Astrocyte (in vitro differentiated cells and primary cell): Measurements from ENCODE around the gene TAAR6. TPM values are rescaled to one million over a fixed set of nuclear protein-coding genes. Genes with fewer than 3 reads are reported as not detected.

Experiments used
- DNase-seq: peaks from one replicate; pipeline ENCODE4 v3.0.0-alpha.2; 2010; ENCODE audit warnings: low read depth
- FAIRE-seq: peaks from 2 replicates; lab custom pipeline; 2011; peaks lifted over from hg19 to GRCh38; lab: Jason Lieb, UNC
- H2AFZ ChIP-seq: 2 replicates; pipeline ENCODE4 v1.6.0; 2012; ENCODE audit warnings: low read depth, low read length, inconsistent platforms
- H3K27ac ChIP-seq: 2 replicates; pipeline ENCODE4 v1.5.1; 2011; ENCODE audit warnings: low read depth, low read length, inconsistent platforms
- H3K27me3 ChIP-seq: 2 replicates; pipeline ENCODE4 v1.6.0; 2011; ENCODE audit warnings: low read length, inconsistent platforms; ENCODE audit not compliant: insufficient read depth
- H3K36me3 ChIP-seq: 2 replicates; pipeline ENCODE4 v1.5.1; 2011; ENCODE audit warnings: low read length, inconsistent platforms; ENCODE audit not compliant: insufficient read depth
- H3K4me1 ChIP-seq: 2 replicates; pipeline ENCODE4 v1.5.1; 2011; ENCODE audit warnings: low read length, inconsistent platforms; ENCODE audit not compliant: insufficient read depth
- H3K4me2 ChIP-seq: 2 replicates; pipeline ENCODE4 v1.6.0; 2012; ENCODE audit warnings: low read length, inconsistent platforms
- H3K4me3 ChIP-seq: 2 replicates; pipeline ENCODE4 v1.5.1; 2011; ENCODE audit warnings: low read depth, mild to moderate bottlenecking, low read length, inconsistent platforms; ENCODE audit not compliant: insufficient read depth
- H3K79me2 ChIP-seq: 2 replicates; pipeline ENCODE4 v1.6.0; 2012; ENCODE audit warnings: mild to moderate bottlenecking, low read length, inconsistent platforms; ENCODE audit not compliant: insufficient read depth
- H3K9ac ChIP-seq: 2 replicates; pipeline ENCODE4 v1.6.0; 2012; ENCODE audit warnings: mild to moderate bottlenecking, low read length, inconsistent platforms
- H3K9me3 ChIP-seq: 2 replicates; pipeline ENCODE4 v1.5.1; 2012; ENCODE audit warnings: low read depth, mild to moderate bottlenecking, low read length, inconsistent platforms; ENCODE audit not compliant: insufficient read depth
- H4K20me1 ChIP-seq: 2 replicates; pipeline ENCODE4 v1.6.0; 2012; ENCODE audit warnings: low read length, inconsistent platforms; ENCODE audit not compliant: insufficient read depth
- H3K27ac Mint-ChIP-seq: one replicate; pipeline ENCODE4 v1.8.0; 2021; ENCODE audit warnings: mild to moderate bottlenecking, mixed read lengths; ENCODE audit not compliant: unreplicated experiment
- H3K27me3 Mint-ChIP-seq: one replicate; pipeline ENCODE4 v1.8.0; 2021; ENCODE audit warnings: low read depth, mixed read lengths; ENCODE audit not compliant: unreplicated experiment
- H3K36me3 Mint-ChIP-seq: one replicate; pipeline ENCODE4 v1.8.0; 2021; ENCODE audit warnings: low read depth, mixed read lengths; ENCODE audit not compliant: unreplicated experiment
- H3K4me1 Mint-ChIP-seq: one replicate; pipeline ENCODE4 v1.8.0; 2021; ENCODE audit warnings: low read depth, mixed read lengths; ENCODE audit not compliant: unreplicated experiment
- H3K4me3 Mint-ChIP-seq: one replicate; pipeline ENCODE4 v1.8.0; 2021; ENCODE audit warnings: mild to moderate bottlenecking, moderate library complexity, mixed read lengths; ENCODE audit not compliant: unreplicated experiment
- H3K9me3 Mint-ChIP-seq: one replicate; pipeline ENCODE4 v1.8.0; 2021; ENCODE audit warnings: mild to moderate bottlenecking, mixed read lengths; ENCODE audit not compliant: unreplicated experiment
- EZH2 ChIP-seq: IDR thresholded peaks from 2 replicates; pipeline ENCODE4 v1.6.1; 2012; ENCODE audit warnings: mild to moderate bottlenecking, low read length, inconsistent platforms; ENCODE audit not compliant: insufficient read depth
- total RNA-seq: library from RNA; stranded (reverse); gene quantifications from 2 replicates; pipeline ENCODE4 v1.2.1, GENCODE V29; 2021
- TF ChIP-seq, protein P1 (sequence below): IDR thresholded peaks from 2 replicates; pipeline ENCODE4 v1.5.1; 2011; ENCODE audit warnings: low read depth, mild to moderate bottlenecking, inconsistent platforms, low read length, moderate library complexity; ENCODE audit not compliant: insufficient read depth

Gene TAAR6
- total RNA-seq, 1 donor from 2014 or later, result not detected

DNA sequence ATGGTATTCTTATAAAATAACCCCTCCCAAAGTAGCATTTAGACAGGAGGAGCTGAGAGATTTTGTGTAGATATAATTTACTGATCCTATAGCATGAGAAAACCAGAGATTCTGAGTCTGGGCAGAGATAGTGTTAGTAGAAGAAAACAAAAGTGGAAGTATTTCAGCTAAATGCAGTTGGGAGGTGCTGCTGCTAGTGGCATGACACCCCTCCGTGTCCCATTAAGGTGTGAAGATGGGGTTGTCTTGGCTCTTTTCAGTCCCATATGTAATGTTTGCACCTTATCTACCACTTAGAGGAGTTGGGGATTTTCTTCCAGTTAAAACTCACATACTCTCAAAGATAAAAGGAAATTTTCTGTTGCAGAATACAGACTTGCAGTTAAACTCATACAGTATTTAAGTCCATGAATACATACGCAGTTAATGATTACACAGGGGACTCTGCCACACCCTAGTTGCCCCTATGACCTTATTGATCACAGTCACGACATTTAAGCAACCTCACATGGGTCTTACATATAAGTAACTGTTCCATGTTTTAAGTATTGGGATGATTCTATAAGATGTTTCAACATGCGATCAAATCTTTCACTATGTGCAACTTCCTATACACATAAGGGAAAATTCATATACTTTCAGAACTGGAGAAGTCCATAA, 42.5 kb downstream of the TAAR6 start:
- H3K4me3 ChIP-seq, result no peak overlapping the region
- Mint-ChIP-seq H3K36me3 (no peaks in the 10 kb centered on the region), H3K27me3 (no peaks in the 10 kb centered on the region), H3K4me3 (no peak overlapping the region), H3K4me1 (peaks cover 17% of the 10 kb centered on the region), H3K27ac (no peak overlapping the region), H3K9me3 (no peaks in the 10 kb centered on the region)
- H3K79me2 ChIP-seq, result no peaks in the 10 kb centered on the region
- no peak overlapping the region for H2AFZ ChIP-seq
- DNase-seq, result no peak
- H3K9ac ChIP-seq, result no peak overlapping the region
- H3K36me3 ChIP-seq, result no peaks in the 10 kb centered on the region
- no peaks in the 10 kb centered on the region for H3K9me3 ChIP-seq
- H3K4me2 ChIP-seq, result no peak overlapping the region
- no peaks in the 10 kb centered on the region for H4K20me1 ChIP-seq
- FAIRE-seq, result no peak
- no peak overlapping the region for H3K27ac ChIP-seq
- no peaks in the 10 kb centered on the region for H3K4me1 ChIP-seq
- TF ChIP-seq, protein P1, sequence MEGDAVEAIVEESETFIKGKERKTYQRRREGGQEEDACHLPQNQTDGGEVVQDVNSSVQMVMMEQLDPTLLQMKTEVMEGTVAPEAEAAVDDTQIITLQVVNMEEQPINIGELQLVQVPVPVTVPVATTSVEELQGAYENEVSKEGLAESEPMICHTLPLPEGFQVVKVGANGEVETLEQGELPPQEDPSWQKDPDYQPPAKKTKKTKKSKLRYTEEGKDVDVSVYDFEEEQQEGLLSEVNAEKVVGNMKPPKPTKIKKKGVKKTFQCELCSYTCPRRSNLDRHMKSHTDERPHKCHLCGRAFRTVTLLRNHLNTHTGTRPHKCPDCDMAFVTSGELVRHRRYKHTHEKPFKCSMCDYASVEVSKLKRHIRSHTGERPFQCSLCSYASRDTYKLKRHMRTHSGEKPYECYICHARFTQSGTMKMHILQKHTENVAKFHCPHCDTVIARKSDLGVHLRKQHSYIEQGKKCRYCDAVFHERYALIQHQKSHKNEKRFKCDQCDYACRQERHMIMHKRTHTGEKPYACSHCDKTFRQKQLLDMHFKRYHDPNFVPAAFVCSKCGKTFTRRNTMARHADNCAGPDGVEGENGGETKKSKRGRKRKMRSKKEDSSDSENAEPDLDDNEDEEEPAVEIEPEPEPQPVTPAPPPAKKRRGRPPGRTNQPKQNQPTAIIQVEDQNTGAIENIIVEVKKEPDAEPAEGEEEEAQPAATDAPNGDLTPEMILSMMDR, result no peak
- TF ChIP-seq EZH2, result no peak
- H3K27me3 ChIP-seq, result no peaks in the 10 kb centered on the region

DNA sequence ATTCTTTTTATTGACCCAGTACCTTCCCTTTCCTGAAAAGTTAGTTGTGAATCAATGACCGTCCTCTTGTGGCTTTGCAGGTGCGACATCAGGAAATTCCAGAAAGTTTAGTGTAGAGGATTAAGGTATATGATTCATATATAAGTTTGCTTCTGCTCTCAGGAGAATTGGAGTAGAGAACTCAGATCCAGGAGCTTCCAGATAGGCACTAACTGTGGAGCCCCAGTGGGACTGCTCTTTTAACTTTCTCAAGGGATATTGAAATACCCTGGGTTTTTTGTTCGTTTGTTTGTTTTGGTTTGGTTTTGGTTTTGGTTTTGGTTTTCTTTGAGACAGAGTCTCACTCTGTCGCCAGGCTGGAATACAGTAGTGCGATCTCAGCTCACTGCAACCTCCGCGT, 44.4 kb downstream of the TAAR6 start:
- no peak overlapping the region for H3K27ac ChIP-seq
- H3K9ac ChIP-seq, result no peak overlapping the region
- Mint-ChIP-seq H3K9me3 (no peaks in the 10 kb centered on the region), H3K4me3 (no peak overlapping the region), H3K27ac (no peak overlapping the region), H3K4me1 (peaks cover 17% of the 10 kb centered on the region), H3K27me3 (no peaks in the 10 kb centered on the region), H3K36me3 (no peaks in the 10 kb centered on the region)
- no peaks in the 10 kb centered on the region for H3K4me1 ChIP-seq
- no peak overlapping the region for H3K4me2 ChIP-seq
- H3K36me3 ChIP-seq, result no peaks in the 10 kb centered on the region
- no peak for FAIRE-seq
- no peaks in the 10 kb centered on the region for H4K20me1 ChIP-seq
- TF ChIP-seq EZH2, result no peak
- TF ChIP-seq, protein P1, result no peak
- no peaks in the 10 kb centered on the region for H3K27me3 ChIP-seq
- no peak for DNase-seq
- no peak overlapping the region for H2AFZ ChIP-seq
- H3K79me2 ChIP-seq, result no peaks in the 10 kb centered on the region
- no peaks in the 10 kb centered on the region for H3K9me3 ChIP-seq
- no peak overlapping the region for H3K4me3 ChIP-seq

DNA sequence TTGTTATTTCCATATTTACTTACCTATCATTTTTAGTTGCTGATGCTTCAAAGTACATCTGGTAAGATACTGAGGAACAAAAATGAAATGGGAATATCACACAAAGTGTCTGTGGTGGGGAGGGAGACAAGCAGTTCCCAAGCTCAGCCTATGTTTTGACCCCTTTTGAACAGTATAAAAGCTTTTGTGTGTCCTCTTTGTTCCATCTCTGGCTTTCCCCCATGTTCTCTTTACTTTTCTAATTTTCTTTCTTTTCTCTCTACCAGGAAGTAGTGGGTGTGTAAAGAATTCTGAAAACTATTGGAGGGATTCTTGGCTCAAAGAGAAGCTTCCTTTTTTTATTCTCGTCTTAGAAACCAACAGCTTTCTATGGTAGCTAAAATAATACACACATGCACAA, 46.6 kb downstream of the TAAR6 start:
- Histone ChIP-seq H3K27me3 (no peaks in the 10 kb centered on the region), H3K79me2 (no peaks in the 10 kb centered on the region), H3K4me2 (no peak overlapping the region), H3K9ac (no peak overlapping the region), H3K4me3 (no peak overlapping the region), H3K4me1 (no peaks in the 10 kb centered on the region), H3K36me3 (no peaks in the 10 kb centered on the region), H3K27ac (no peak overlapping the region), H4K20me1 (no peaks in the 10 kb centered on the region), H2AFZ (no peak overlapping the region), H3K9me3 (no peaks in the 10 kb centered on the region)
- no peak for TF ChIP-seq EZH2
- TF ChIP-seq, protein P1, result no peak
- H3K27me3 Mint-ChIP-seq, result no peaks in the 10 kb centered on the region
- H3K36me3 Mint-ChIP-seq, result no peaks in the 10 kb centered on the region
- H3K4me1 Mint-ChIP-seq, result peaks cover 13% of the 10 kb centered on the region
- FAIRE-seq, result no peak
- no peak overlapping the region for H3K4me3 Mint-ChIP-seq
- DNase-seq, result no peak
- no peaks in the 10 kb centered on the region for H3K9me3 Mint-ChIP-seq
- H3K27ac Mint-ChIP-seq, result no peak overlapping the region
